Esophagus squamous epithelium (tissue), 4 donors: ENCODE data around the gene MFN1.

Experiments used
- CTCF ChIP-seq, 6 experiments: fragments of 450-650 bp in 4 of 6; fragments of 200-600 bp in 2 of 6; sonication (generic) in 2 of 6; IDR thresholded peaks; one replicate each; pipeline ENCODE4 v1.5.1; 2016 to 2019; ENCODE audit warnings: antibody characterized with exemption in 6 of 6, mild to moderate bottlenecking in 4 of 6, moderate library complexity in 4 of 6
- POLR2A ChIP-seq, 4 donors: fragments of 450-650 bp; IDR thresholded peaks; one replicate each; pipeline ENCODE4 v1.6.1; 2017; ENCODE audit warnings: antibody characterized with exemption in 4 of 4, mild to moderate bottlenecking in 4 of 4, moderate library complexity in 3 of 4

- TF ChIP-seq CTCF (IDR thresholded peaks at IDR 0.05), result no peak
- no peak for TF ChIP-seq POLR2A (IDR thresholded peaks at IDR 0.05)
These were observed 27.8 kb downstream of the MFN1 start for GRCh38 chr3:179375091-179375999.
